HG03575 (cell line): ENCODE results near the gene ARHGEF33.

Experiments
- ATAC-seq: cut with Tn5 transposase; IDR thresholded peaks from one replicate; pipeline ENCODE4 v1.9.1; 2021; ENCODE audit not compliant: unreplicated experiment, insufficient number of reproducible peaks, low FRiP score; ENCODE audit errors: extremely low read depth

The ARHGEF33 gene

DNA sequence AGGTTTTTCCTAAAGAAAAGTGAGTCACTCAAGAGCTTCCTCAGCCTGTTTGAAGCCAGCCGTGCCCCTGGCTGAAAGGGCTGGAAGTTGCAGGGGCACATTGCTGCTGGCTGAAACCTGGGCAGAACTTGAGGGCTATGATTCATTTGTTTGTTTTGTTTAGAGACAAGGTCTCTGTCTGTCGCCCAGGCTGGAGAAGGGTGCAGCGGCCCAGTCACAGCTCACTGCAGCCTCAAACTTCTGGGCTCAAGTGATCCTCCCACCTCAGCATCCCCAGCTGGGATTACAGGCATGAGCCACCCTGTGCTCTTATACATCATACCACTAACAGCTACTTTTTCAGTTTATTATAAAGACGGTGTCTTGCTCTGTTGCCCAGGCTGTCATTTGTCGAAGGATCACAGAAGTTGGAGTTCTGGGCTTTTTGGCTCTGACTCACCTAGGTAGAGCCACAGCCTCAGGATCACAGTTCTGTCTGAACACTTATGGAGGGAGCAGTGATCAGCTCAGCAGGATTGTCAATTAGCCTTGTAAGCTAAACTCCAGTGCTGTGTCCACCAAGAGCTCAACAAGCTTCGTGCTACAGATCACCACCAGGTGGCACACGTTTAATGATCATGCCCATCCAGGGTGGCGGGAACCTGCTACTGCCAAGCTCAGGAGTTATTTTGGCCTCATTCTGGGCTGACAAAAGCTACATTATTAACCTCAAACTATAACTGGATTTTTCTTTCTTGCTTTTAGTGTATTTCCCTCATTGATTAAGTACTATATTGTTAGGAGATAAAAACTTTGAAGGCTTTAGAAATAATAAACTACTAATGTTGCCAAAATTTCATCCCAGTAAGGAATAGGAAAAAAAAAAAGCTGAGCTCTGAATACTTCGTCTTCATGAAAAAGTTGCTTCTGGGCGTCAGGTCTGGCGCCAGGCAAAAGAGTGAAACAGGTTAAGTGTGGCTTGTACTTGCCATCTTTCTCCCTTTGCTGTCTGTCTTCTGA lies 57.9 kb downstream of the ARHGEF33 start:
- no peak for ATAC-seq

DNA sequence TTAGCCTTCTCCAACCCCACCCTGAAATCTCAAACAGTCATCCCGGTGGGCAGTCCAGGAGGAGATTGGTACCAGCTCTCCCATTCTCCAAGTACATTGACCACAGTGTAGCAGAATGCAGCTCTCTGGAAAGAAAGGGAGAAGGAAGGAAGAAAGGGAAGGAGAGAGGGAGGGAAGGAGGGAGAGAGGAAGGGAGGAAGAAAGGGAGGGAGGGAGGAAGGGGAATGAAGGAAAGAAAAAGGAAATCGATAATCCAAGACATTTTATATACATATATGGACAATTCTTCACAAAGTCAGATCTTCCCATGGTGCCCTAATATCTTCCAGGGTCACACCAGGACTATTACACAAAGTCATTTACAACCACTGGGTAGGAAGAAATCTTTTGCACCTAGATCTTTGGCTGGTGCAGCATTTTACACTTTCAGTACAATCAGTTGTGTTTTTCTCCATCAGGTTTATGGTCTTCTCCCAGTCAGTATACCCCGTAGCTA lies 58.8 kb downstream of the ARHGEF33 start:
- no peak for ATAC-seq

DNA sequence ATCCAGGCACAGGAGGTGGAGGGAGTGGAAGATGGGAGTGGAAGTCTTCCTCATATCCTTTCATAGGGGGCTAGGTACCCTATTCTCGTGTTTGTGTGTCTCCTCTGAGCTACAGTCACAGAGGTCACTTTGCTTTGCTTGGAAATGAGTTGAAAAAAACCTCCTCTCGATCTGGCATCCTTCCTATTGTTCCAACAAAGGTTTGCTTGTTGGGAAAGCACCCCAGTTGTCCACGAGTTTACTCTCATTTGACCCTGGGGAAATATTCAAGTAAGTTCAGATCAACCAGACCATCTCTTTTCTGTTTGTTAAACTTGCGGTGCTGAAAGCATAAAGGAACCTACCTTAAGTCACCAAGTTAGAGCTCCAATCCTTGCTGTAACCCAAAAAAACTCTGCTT lies 59.3 kb downstream of the ARHGEF33 start:
- no peak for ATAC-seq

DNA sequence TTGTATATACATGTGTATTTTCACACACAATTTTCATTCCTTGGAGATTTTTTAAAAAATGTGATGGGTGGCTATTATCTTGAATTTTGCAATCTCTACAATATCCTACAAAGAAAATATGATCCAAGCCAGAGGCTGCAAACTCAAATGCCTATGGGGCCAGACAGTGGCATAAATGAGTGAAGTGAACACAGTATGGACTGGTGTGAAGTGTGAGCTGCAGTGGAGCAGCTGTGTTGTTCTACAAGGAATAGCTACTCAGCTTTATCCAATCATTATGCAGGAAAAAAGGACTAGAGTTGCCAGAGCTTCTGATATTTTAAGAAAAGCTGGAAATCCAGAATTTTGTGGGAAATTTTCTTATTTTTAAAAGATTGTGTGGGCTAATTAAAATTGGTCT lies 62.1 kb downstream of the ARHGEF33 start:
- ATAC-seq, result no peak

DNA sequence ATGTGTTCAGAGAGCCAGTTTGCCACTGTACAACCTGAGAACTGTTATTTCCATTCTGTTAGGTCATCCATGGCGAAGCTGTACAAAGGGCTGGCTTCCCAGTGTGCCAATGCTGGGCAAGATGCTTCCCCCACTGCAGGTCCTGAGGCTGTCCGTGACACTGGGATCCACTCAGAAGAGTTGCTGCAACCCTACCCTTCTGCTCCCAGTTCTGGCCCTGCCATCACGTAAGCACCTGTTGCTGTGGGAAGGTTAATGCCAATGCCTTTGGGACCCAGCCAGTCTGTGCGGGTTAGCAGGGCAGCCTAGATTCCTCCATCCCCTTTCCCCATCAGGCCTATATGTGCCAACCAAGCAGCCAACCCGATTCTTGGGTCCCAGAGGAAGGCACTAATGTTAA lies 68.3 kb downstream of the ARHGEF33 start:
- ATAC-seq, result no peak

DNA sequence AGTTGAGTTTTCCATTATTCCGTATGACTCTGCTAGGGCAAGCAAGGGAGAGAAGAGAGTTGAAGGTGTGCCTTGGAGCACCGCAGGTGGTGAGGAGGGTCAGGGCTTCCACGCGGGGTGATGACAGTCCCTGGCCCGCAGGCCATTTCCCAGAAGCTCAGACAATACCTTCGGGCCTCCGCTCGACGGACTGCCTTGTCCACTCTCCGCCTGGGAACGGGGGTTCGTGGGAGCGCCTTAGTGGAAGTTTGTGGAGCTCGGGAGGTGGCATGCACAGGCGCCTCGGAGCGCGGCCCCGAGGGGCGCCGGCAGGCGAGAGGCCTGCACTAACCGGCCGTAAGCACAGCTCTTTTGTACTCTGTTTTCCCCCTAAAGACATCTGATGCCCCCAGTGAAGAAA lies 69.8 kb downstream of the ARHGEF33 start:
- no peak for ATAC-seq

DNA sequence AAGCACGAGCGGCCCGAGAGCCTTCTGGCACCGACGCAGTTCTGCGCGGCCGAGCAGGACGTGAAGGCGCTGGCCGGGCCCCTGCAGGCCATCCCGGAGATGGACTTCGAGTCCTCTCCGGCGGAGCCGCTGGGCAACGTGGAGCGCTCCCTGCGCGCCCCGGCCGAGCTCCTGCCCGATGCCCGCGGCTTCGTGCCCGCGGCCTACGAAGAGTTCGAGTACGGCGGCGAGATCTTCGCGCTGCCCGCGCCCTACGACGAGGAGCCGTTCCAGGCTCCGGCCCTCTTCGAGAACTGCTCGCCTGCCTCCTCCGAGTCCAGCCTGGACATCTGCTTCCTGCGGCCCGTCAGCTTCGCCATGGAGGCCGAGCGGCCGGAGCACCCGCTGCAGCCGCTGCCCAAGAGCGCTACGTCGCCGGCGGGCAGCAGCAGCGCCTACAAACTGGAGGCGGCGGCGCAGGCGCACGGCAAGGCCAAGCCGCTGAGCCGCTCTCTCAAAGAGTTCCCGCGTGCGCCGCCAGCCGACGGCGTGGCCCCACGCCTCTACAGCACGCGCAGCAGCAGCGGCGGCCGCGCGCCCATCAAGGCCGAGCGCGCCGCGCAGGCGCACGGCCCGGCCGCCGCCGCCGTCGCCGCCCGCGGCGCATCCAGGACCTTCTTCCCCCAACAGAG lies 70.4 kb downstream of the ARHGEF33 start:
- no peak for ATAC-seq

DNA sequence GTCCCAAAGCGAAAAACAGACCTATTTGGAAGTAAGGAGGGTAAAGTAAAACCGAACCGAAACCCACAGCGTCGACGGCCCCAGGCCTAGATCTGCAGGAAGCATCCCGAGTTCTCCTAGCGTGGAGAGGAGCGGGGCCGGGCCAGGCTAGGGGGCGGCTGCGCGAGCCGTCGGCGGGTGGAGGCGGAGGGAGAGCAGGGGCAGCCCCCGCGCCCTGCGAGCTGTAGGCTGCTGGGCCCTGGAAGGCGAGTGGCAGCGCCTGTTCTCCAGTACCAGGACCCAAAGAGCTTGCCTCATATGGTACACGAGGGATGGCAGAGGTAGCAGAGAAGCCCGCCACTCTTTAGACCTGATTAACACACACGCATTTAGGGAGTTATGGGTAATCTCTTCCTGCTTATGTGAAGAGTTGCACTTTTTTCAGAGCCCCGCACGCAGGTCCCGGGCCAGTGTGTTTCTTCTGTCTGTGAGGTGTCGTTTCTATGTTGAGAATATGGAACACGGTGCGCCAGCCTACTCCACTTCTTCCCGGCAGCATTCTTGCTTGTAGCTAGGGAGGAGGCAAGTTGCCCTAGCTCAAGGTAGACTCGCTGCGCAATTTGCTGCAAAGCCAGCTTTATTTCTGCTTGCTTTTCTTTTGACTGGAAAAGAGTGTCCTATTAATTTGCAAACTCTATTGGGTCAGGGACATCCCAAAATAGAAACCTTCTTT lies 71.1 kb downstream of the ARHGEF33 start:
- ATAC-seq, result no peak

DNA sequence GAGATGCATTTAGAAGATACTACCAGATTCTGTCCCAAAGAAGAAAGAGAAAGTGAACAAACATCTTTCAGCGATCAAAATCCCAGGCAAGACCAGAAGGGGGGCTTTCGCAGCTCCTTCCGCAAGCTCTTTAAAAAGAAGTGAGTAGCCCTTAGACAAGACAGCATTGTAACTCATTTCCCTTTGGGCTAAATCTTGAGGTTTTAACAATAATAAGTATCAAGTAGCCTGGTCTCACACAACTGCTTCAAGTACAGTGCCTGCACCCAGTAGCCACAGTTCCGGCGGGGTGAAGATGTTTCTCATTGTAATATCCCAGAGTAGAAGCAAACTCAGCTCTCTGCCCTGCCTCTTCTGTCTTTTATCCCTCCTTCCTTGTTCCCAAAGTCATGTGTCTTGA lies 76.3 kb downstream of the ARHGEF33 start:
- no peak for ATAC-seq

DNA sequence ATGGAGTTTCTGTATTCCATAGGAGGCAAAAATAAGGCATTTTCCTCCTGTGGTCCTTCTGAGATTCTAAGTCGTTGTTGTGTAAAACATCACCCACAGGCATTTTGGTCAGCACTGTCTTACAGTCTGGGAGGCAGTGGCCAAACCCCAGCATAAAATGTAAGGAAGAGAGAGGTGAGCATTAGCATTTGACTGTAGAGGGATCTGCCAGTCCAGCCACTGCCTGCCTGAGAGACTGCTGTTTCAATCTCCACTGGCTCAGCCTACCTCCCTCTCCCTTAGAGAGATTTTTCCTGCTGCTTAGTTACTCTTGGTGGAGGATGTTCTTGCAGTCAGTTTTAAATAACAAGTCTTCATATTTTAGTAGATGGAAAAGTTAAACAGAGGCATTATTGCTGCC lies 77.0 kb downstream of the ARHGEF33 start:
- ATAC-seq, result no peak

DNA sequence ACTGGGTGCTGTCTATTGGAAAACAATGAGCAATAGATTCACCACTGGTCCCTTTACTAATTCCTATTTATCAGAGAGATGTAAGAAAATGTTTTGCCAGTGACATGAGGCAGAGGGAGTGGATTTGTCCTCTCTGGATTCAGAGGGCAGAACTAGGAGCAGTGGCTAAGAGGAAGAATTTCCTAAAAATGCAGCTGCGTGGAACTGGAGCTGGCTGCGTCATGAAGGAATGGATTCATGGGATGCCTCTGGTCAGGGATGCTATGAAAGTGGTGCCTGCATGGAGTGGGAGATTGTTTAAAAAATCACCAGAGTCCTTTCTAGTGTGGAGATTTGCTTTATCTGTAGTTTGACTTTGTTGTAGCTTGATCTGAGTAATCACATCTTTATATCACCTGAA lies 78.3 kb downstream of the ARHGEF33 start:
- no peak for ATAC-seq

DNA sequence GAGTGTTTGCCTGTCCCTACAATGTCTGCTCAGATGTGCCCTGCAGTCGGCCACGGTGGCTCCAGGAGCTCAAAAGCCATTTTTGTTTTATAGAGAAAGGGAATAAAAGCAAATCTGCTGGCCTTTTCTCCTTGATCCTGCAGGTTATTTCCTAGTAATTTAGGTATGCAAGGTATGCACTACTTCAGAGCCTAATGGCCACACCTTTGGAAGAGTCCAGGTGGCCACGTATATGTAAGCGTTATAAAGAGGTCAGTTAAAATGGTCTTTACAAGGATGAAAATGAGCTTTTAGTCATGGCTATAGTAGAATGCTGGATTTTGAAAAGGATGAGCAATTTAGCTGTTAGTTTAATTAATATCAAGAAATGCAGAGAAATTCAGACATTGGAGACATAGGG lies 81.7 kb downstream of the ARHGEF33 start:
- ATAC-seq, result no peak

DNA sequence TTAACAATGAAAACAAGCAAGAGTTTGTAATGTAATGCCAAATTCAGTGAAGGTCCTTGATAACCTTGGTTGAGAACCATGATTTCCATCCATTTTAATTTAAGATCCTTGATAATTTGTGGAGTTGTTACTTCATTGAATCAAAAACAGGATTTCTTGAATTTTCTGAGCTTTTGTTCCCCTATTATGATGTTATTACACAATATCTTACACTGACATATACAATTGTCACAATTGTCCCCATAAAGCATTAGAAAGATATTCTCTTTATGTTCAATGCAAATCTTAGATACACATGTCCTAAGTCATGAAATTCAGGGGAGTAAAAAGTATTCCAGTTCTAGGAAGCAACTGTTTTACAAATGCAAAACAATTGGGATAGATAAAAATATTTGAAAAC lies 83.6 kb downstream of the ARHGEF33 start:
- no peak for ATAC-seq

DNA sequence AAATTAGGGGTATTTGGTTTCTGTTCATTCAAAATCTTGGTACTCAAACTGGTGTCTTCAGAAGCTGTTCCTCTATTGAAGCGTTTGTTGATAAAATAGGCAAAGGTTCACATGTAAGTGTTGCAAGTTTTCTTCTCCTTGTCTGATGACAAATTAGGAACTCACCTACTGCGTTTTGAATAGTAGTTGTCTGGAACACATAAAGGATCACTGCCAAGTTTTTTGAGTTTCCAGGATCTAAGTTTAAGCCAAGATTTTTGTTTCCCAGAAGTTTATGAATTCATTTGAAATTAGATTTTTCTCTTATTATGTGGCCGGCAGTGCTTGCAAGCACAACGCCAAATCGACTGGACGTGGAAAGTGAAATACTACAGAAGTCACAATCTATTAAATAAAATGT lies 85.4 kb downstream of the ARHGEF33 start:
- ATAC-seq, result no peak

DNA sequence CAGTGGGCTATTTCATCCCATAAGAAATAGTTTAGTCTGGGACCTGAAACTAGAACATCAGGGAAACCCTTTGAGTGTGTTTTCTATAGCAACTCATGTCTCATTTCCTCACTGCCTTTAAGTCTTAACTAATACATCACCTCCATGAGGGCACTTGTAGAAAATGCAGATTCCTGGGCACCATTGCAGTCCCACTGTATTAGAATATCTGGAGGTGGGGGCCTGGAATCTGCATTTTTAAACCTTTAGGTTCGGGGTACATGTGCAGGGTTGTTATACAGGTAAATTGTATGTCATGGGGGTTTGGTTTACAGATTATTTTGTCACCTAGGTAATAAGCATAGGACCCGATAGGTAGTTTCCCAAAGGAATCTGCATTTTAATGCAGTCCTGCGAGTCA lies 87.4 kb downstream of the ARHGEF33 start:
- ATAC-seq, result no peak

DNA sequence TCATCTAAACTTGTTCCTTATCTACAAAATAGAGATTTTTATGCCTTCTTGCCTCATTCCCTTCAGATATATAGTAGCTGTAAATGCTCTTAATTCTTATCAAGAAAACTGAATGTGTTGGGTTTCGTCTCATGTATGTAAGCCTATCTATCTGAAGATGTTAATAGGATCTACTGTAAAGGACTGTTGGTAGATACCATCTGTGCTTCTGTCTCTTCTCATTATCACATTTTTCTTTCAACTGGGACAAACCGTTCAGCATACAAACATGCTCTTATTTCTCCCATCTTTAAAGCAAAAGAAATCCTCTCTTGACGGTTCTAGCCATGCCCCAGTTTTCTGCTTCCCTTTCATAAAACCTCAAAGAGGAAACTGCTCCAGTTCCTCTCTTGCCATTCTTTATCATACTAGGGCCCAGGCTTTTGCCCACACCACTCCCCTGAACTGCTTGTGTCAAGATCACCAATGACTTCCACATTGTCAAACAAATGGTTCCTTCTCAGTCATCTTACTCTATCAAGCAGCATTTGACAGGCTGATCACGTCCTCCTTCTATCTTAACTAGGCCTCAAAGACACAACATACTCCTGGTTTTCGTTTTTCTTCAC lies 88.7 kb downstream of the ARHGEF33 start:
- no peak for ATAC-seq

DNA sequence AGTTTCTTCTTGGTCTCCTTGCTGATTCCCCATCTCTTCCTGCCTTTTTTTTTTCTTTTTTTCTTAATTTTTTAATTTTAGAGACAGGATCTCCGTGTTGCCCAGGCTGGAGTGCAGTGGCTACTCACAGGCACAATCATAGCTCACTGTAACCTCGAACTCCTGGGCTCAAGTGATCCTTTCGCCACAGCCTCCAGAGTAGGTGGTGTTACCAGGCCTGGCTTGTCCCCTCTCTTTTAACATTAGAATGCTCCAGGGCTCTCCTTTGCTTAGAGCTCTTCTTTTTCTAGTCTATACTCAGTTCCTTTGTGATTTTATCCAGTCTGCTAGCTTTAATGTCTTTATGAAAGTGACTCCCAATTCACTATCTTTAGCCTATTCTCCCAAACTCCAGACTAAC lies 89.2 kb downstream of the ARHGEF33 start:
- no peak for ATAC-seq

DNA sequence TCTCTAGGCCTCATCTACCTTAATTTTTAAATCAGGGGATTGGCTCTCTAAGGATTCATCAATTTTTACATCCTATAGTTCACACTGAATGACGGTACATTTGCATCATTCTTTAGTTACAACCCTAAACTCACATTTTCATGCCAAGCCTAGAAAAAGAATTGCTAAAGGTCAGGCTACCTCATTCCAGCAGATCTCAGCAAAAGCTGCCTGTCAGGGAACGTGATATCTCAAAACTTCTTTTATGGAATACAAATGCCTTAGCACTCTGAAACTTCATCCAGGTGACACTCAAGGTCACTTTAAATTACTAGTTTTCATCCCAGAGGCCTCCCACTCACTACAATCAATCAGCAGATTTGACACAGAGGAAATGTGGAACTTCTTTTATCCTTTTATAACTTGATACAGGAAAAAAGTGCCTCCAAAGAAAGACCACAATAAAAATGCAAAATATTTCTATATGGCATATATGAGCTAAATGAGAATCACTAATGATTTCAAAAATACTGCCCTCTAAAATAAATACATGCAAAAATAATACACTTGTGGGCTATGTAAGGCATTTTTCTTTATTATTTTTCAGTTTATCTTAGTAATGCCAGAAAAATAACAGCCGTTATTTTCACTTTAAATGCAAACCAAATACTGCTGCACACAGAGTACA lies 91.5 kb downstream of the ARHGEF33 start:
- ATAC-seq, result no peak
